ENCODE results near the gene DCST1. TPM values are rescaled to one million over a fixed set of nuclear protein-coding genes. Genes with fewer than 3 reads are reported as not detected.

The DCST1 gene
- total RNA-seq, 1 experiment from 2014 or later = not detected

DNA sequence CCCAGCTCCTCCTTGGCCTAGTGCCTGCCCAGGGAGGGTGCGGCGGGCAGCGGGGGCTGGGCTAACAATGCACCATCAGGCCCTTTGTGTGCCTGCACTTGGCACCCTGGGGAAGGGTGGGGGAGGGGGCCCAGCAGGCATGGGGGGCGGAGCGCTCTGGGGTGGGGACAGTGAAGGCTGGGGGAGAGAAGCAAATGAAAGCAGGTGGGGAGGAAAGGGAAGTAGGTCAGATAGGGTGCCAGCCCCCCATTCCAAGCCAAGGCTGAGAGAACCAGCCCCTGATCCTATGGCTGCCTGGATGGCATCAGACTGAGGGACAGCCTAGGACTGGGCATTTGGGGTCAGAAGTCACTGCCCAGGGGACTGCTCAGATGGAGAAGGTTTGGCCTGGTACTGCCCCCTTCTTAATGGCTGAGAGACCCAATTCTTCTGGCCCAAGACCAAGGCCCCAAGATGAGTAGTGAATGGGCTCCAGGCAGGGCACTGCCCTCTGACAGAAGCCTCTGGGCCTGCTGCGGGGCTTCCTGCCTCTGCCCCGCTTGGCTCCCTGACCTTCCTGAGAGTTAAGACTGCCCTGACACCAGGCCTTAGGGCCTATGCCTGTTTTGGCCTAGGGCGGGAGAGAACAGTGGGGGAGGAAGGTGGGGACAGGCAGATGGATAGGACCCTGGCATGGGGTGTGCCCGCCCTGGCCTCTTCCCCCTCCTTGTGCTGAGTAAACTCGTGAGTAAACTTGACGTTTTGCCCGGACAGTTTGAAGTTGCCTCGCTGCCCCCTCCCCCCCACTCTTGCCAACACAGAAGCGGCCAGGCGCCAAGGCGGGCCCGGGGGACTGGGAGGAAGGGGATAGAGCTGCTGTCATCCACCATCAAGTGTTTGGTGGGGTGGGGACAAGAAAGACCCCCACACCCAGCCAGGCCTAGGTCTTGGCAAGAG is 28.3 kb upstream of the DCST1 start:
- peak overlapping the region; percentile 89 for H3K27ac ChIP-seq (ENCODE audit: low read depth, low read length, poor library complexity, severe bottlenecking)
- TF ChIP-seq, protein P1, sequence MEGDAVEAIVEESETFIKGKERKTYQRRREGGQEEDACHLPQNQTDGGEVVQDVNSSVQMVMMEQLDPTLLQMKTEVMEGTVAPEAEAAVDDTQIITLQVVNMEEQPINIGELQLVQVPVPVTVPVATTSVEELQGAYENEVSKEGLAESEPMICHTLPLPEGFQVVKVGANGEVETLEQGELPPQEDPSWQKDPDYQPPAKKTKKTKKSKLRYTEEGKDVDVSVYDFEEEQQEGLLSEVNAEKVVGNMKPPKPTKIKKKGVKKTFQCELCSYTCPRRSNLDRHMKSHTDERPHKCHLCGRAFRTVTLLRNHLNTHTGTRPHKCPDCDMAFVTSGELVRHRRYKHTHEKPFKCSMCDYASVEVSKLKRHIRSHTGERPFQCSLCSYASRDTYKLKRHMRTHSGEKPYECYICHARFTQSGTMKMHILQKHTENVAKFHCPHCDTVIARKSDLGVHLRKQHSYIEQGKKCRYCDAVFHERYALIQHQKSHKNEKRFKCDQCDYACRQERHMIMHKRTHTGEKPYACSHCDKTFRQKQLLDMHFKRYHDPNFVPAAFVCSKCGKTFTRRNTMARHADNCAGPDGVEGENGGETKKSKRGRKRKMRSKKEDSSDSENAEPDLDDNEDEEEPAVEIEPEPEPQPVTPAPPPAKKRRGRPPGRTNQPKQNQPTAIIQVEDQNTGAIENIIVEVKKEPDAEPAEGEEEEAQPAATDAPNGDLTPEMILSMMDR (conservative IDR thresholded peaks at IDR 0.05; ENCODE audit: low read depth, low read length) = no peak
- TF ChIP-seq EZH2 (IDR thresholded peaks at IDR 0.05; ENCODE audit: borderline replicate concordance, low read depth, low read length, poor library complexity, severe bottlenecking) = no peak
- intact Hi-C loops (cut with micrococcal nuclease; ENCODE audit: unreplicated experiment) = no loop called here
- DNase-seq (ENCODE audit: low spot score) = no peak
- ChIA-PET POLR2A (ENCODE audit: low non-redundant PET) (interaction anchor here (1.3 kb wide), 1 partner anchor 12 kb away, joined by 4 read pairs; no protein-coding TSS in a partner anchor), CTCF (interaction anchor here (0.7 kb wide), 1 partner anchor 14 kb away, joined by 9 read pairs; no protein-coding TSS in a partner anchor)
- H3K27me3 ChIP-seq (replicated peaks; ENCODE audit: insufficient read depth, low read depth, low read length, poor library complexity) = no peaks in the 10 kb centered on the region
- no peaks in the 10 kb centered on the region for H3K9me3 ChIP-seq (ENCODE audit: low read depth, low read length, poor library complexity, severe bottlenecking)
- H3K4me1 ChIP-seq (ENCODE audit: insufficient read depth, low read length, poor library complexity, severe bottlenecking) = peaks cover 15% of the 10 kb centered on the region
- no TSS peak for BruUV-seq (replicated peaks)
- H3K36me3 ChIP-seq (ENCODE audit: insufficient read depth, low read length, poor library complexity, severe bottlenecking) = no peaks in the 10 kb centered on the region
- H3K4me3 ChIP-seq (ENCODE audit: low read depth, low read length, poor library complexity, severe bottlenecking) = peak overlapping the region; percentile 70

DNA sequence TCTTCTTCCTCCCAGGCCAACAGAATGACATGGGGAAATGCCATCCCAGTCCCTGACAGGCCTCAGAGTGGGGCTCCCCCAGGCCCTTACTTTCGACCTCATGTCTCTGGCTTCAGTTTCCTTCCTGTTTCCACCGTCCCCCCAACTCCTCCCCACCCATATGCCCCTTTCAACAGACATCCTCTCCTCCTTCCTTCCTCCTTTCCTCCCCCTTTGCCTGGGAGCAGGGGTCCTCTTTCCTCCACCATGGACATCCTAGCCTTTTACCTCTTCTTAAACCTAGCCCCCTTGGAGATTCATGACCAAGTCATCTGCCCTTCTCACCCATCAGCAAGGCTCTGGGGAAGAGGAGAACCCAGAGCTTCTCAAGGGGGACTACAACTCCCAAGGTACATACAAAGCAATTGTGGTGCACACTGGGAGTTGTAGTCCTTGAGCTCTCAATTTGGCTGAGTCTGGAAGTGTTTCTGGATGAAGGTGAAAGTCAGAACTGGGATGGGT is 27.0 kb upstream of the DCST1 start:
- intact Hi-C loops (cut with micrococcal nuclease; ENCODE audit: unreplicated experiment) = no loop called here
- BruUV-seq (replicated peaks) = no TSS peak
- POLR2A ChIA-PET (ENCODE audit: low non-redundant PET) = no interaction called here

DNA sequence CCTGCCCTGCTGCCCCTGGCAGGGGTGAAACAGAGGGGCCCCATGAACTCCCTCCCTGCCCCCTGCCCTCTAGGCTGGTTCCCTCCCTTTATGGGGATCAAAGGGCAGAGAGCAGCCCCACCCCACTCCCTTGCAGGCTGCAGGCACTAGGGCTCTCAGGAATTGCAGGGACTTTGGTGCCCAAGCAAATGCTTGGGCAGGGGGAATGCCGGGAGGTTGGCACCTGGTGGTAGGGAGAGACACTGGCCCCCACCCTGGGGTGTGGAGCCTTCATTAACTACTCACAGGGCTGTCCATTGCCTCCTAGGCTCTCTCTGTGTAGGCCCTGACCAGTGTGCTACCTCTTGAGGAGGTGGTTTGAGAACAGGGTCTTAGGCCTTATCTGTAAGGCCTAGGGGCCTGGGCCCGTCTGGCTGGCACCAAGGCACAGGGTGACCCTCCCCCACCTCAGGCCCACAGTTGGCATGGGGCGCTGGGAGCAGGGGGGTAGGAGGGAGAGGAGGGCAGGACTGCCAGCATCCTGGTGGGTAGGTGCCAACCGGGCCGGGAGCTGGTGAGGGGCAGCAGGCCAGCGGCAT is 26.3 kb upstream of the DCST1 start:
- intact Hi-C loops (cut with micrococcal nuclease; ENCODE audit: unreplicated experiment) = no loop called here

More for the DNA sequence above, 27.0 kb upstream of the DCST1 start:
- H3K4me3 ChIP-seq (ENCODE audit: low read depth, low read length, poor library complexity, severe bottlenecking) = no peak overlapping the region
- H3K27ac ChIP-seq (ENCODE audit: low read depth, low read length, poor library complexity, severe bottlenecking) = peak overlapping the region; percentile 89
- H3K4me1 ChIP-seq (ENCODE audit: insufficient read depth, low read length, poor library complexity, severe bottlenecking) = peaks cover 15% of the 10 kb centered on the region
- peak; percentile 77 for DNase-seq (ENCODE audit: low spot score)
- H3K36me3 ChIP-seq (ENCODE audit: insufficient read depth, low read length, poor library complexity, severe bottlenecking) = no peaks in the 10 kb centered on the region
- no peaks in the 10 kb centered on the region for H3K27me3 ChIP-seq (replicated peaks; ENCODE audit: insufficient read depth, low read depth, low read length, poor library complexity)
- CTCF ChIA-PET = interaction anchor here (2.2 kb wide), 1 partner anchor 11 kb away, joined by 16 read pairs; no protein-coding TSS in a partner anchor
- TF ChIP-seq EZH2 (IDR thresholded peaks at IDR 0.05; ENCODE audit: borderline replicate concordance, low read depth, low read length, poor library complexity, severe bottlenecking) = no peak
- TF ChIP-seq, protein P1 (conservative IDR thresholded peaks at IDR 0.05; ENCODE audit: low read depth, low read length) = no peak
- H3K9me3 ChIP-seq (ENCODE audit: low read depth, low read length, poor library complexity, severe bottlenecking) = no peaks in the 10 kb centered on the region

More for the DNA sequence above, 26.3 kb upstream of the DCST1 start:
- H3K4me1 ChIP-seq (ENCODE audit: insufficient read depth, low read length, poor library complexity, severe bottlenecking) = peaks cover 17% of the 10 kb centered on the region
- ChIA-PET CTCF (interaction anchor here (0.5 to 2.2 kb wide), 2 partner anchors 10 to 384 kb away, joined by 4 to 16 read pairs; no protein-coding TSS in a partner anchor), POLR2A (ENCODE audit: low non-redundant PET) (no interaction called here)
- TF ChIP-seq, protein P1 (conservative IDR thresholded peaks at IDR 0.05; ENCODE audit: low read depth, low read length) = no peak
- no peak for TF ChIP-seq EZH2 (IDR thresholded peaks at IDR 0.05; ENCODE audit: borderline replicate concordance, low read depth, low read length, poor library complexity, severe bottlenecking)
- BruUV-seq (replicated peaks) = no TSS peak
- no peak for DNase-seq (ENCODE audit: low spot score)
- no peaks in the 10 kb centered on the region for H3K27me3 ChIP-seq (replicated peaks; ENCODE audit: insufficient read depth, low read depth, low read length, poor library complexity)
- H3K9me3 ChIP-seq (ENCODE audit: low read depth, low read length, poor library complexity, severe bottlenecking) = no peaks in the 10 kb centered on the region
- no peaks in the 10 kb centered on the region for H3K36me3 ChIP-seq (ENCODE audit: insufficient read depth, low read length, poor library complexity, severe bottlenecking)
- H3K27ac ChIP-seq (ENCODE audit: low read depth, low read length, poor library complexity, severe bottlenecking) = no peak overlapping the region
- H3K4me3 ChIP-seq (ENCODE audit: low read depth, low read length, poor library complexity, severe bottlenecking) = no peak overlapping the region
